T-helper 2 cell treated with Interferon-gamma antibody and Interleukin-4, amounts not matched to agents 5 μg/mL and 100 μg/mL, for 36 hours (primary cell): Measurements from ENCODE around the gene GMDS.
A peak's percentile ranks its signal among the peaks of the same experiment; 100 is the strongest.

Experiments used
- DNase-seq: peaks from one replicate; pipeline ENCODE4 v3.0.0; 2021; ENCODE audit warnings: low spot score
- H3K27ac Mint-ChIP-seq: one replicate; pipeline ENCODE4 v1.8.0; 2021; ENCODE audit warnings: mild to moderate bottlenecking, mixed read lengths
- H3K27me3 Mint-ChIP-seq: one replicate; pipeline ENCODE4 v1.8.0; 2021; ENCODE audit warnings: low read depth, mixed read lengths
- H3K36me3 Mint-ChIP-seq: one replicate; pipeline ENCODE4 v1.8.0; 2021; ENCODE audit warnings: low read depth, mixed read lengths
- H3K4me1 Mint-ChIP-seq: one replicate; pipeline ENCODE4 v1.8.0; 2021; ENCODE audit warnings: low read depth, mixed read lengths
- H3K4me3 Mint-ChIP-seq: one replicate; pipeline ENCODE4 v1.8.0; 2022; ENCODE audit warnings: mild to moderate bottlenecking, moderate library complexity, mixed read lengths
- H3K9me3 Mint-ChIP-seq: one replicate; pipeline ENCODE4 v1.8.0; 2021; ENCODE audit warnings: mixed read lengths

GMDS gene

GRCh38 chr6:2086326-2086965 lies 159.0 kb downstream of the GMDS start:
- Mint-ChIP-seq H3K36me3 (peaks cover 2% of the 10 kb centered on the region), H3K27ac (no peak overlapping the region), H3K9me3 (no peaks in the 10 kb centered on the region), H3K27me3 (peaks cover 21% of the 10 kb centered on the region), H3K4me3 (no peak overlapping the region), H3K4me1 (peaks cover 14% of the 10 kb centered on the region)
- no peak for DNase-seq

GRCh38 chr6:2085657-2086056 lies 159.7 kb downstream of the GMDS start:
- Mint-ChIP-seq H3K9me3 (peaks cover under 1% of the 10 kb centered on the region), H3K4me1 (peaks cover 22% of the 10 kb centered on the region), H3K36me3 (peaks cover 3% of the 10 kb centered on the region), H3K27me3 (peaks cover 21% of the 10 kb centered on the region), H3K27ac (no peak overlapping the region), H3K4me3 (no peak overlapping the region)
- no peak for DNase-seq

GRCh38 chr6:2081155-2082138 lies 164.0 kb downstream of the GMDS start:
- H3K36me3 Mint-ChIP-seq = peaks cover 14% of the 10 kb centered on the region
- peak overlapping the region; percentile 7 for H3K27ac Mint-ChIP-seq
- peak overlapping the region; percentile 44 for H3K4me3 Mint-ChIP-seq
- peaks cover 22% of the 10 kb centered on the region for H3K27me3 Mint-ChIP-seq
- peaks cover 31% of the 10 kb centered on the region for H3K4me1 Mint-ChIP-seq
- H3K9me3 Mint-ChIP-seq = peaks cover 34% of the 10 kb centered on the region
- peak; percentile 54 for DNase-seq

- DNase-seq = no peak
- Mint-ChIP-seq H3K27ac (no peak overlapping the region), H3K36me3 (peaks cover 14% of the 10 kb centered on the region), H3K9me3 (peaks cover 34% of the 10 kb centered on the region), H3K4me1 (peaks cover 31% of the 10 kb centered on the region), H3K27me3 (peaks cover 20% of the 10 kb centered on the region), H3K4me3 (no peak overlapping the region)
Measured at GRCh38 chr6:2078888-2079287, 166.5 kb downstream of the GMDS start.

- Mint-ChIP-seq H3K36me3 (peaks cover 12% of the 10 kb centered on the region), H3K27ac (no peak overlapping the region), H3K4me3 (no peak overlapping the region), H3K27me3 (peaks cover 14% of the 10 kb centered on the region), H3K4me1 (peaks cover 28% of the 10 kb centered on the region), H3K9me3 (peaks cover 34% of the 10 kb centered on the region)
- DNase-seq = no peak
Measured at GRCh38 chr6:2077826-2078225, 167.6 kb downstream of the GMDS start.

GRCh38 chr6:2073476-2073875 lies 171.9 kb downstream of the GMDS start:
- no peak for DNase-seq
- Mint-ChIP-seq H3K4me3 (no peak overlapping the region), H3K9me3 (peaks cover 25% of the 10 kb centered on the region), H3K36me3 (peaks cover 1% of the 10 kb centered on the region), H3K27ac (no peak overlapping the region), H3K27me3 (peaks cover 8% of the 10 kb centered on the region), H3K4me1 (peaks cover 2% of the 10 kb centered on the region)

GRCh38 chr6:2072453-2072852 lies 173.0 kb downstream of the GMDS start:
- H3K36me3 Mint-ChIP-seq = no peaks in the 10 kb centered on the region
- peaks cover 16% of the 10 kb centered on the region for H3K9me3 Mint-ChIP-seq
- peaks cover 2% of the 10 kb centered on the region for H3K27me3 Mint-ChIP-seq
- H3K4me1 Mint-ChIP-seq = no peaks in the 10 kb centered on the region
- no peak overlapping the region for H3K27ac Mint-ChIP-seq
- DNase-seq = no peak
- H3K4me3 Mint-ChIP-seq = no peak overlapping the region

- Mint-ChIP-seq H3K27me3 (no peaks in the 10 kb centered on the region), H3K4me3 (no peak overlapping the region), H3K9me3 (peaks cover 4% of the 10 kb centered on the region), H3K4me1 (no peaks in the 10 kb centered on the region), H3K36me3 (no peaks in the 10 kb centered on the region), H3K27ac (no peak overlapping the region)
- DNase-seq = no peak
Measured at GRCh38 chr6:2063547-2063946, 181.9 kb downstream of the GMDS start.

GRCh38 chr6:2061880-2062279 lies 183.5 kb downstream of the GMDS start:
- Mint-ChIP-seq H3K4me3 (no peak overlapping the region), H3K27me3 (no peaks in the 10 kb centered on the region), H3K9me3 (peaks cover 4% of the 10 kb centered on the region), H3K27ac (no peak overlapping the region), H3K4me1 (peaks cover 2% of the 10 kb centered on the region), H3K36me3 (no peaks in the 10 kb centered on the region)
- no peak for DNase-seq

- DNase-seq = no peak
- H3K4me1 Mint-ChIP-seq = peaks cover 5% of the 10 kb centered on the region
- H3K27ac Mint-ChIP-seq = no peak overlapping the region
- H3K27me3 Mint-ChIP-seq = peaks cover 6% of the 10 kb centered on the region
- H3K9me3 Mint-ChIP-seq = no peaks in the 10 kb centered on the region
- no peaks in the 10 kb centered on the region for H3K36me3 Mint-ChIP-seq
- H3K4me3 Mint-ChIP-seq = no peak overlapping the region
Measured at GRCh38 chr6:2055911-2056310, 189.5 kb downstream of the GMDS start.

- no peaks in the 10 kb centered on the region for H3K36me3 Mint-ChIP-seq
- H3K27ac Mint-ChIP-seq = no peak overlapping the region
- H3K27me3 Mint-ChIP-seq = peaks cover 6% of the 10 kb centered on the region
- no peak overlapping the region for H3K4me3 Mint-ChIP-seq
- peaks cover 5% of the 10 kb centered on the region for H3K4me1 Mint-ChIP-seq
- no peaks in the 10 kb centered on the region for H3K9me3 Mint-ChIP-seq
- DNase-seq = no peak
Measured at GRCh38 chr6:2055143-2055542, 190.3 kb downstream of the GMDS start.

- Mint-ChIP-seq H3K4me1 (peaks cover 5% of the 10 kb centered on the region), H3K4me3 (no peak overlapping the region), H3K27me3 (peaks cover 6% of the 10 kb centered on the region), H3K36me3 (no peaks in the 10 kb centered on the region), H3K9me3 (no peaks in the 10 kb centered on the region), H3K27ac (no peak overlapping the region)
- DNase-seq = no peak
Measured at GRCh38 chr6:2054516-2055067, 190.8 kb downstream of the GMDS start.

- Mint-ChIP-seq H3K36me3 (no peaks in the 10 kb centered on the region), H3K9me3 (no peaks in the 10 kb centered on the region), H3K4me1 (peaks cover 5% of the 10 kb centered on the region), H3K27me3 (peaks cover 6% of the 10 kb centered on the region), H3K4me3 (no peak overlapping the region), H3K27ac (no peak overlapping the region)
- DNase-seq = no peak
Measured at GRCh38 chr6:2053691-2054090, 191.7 kb downstream of the GMDS start.

- Mint-ChIP-seq H3K27me3 (no peaks in the 10 kb centered on the region), H3K9me3 (no peaks in the 10 kb centered on the region), H3K27ac (no peak overlapping the region), H3K4me1 (no peaks in the 10 kb centered on the region), H3K36me3 (no peaks in the 10 kb centered on the region), H3K4me3 (no peak overlapping the region)
- DNase-seq = no peak
Measured at GRCh38 chr6:2047855-2048254, 197.6 kb downstream of the GMDS start.
